Smooth muscle cell (in vitro differentiated cells): ENCODE data around the gene F7. TPM values are rescaled to one million over a fixed set of nuclear protein-coding genes. Genes with fewer than 3 reads are reported as not detected.

ENCODE experiments used
- DNase-seq: peaks from one replicate; lab custom pipeline; 2025; ENCODE audit not compliant: unreplicated experiment; lab: John Stamatoyannopoulos, UW
- H2AFZ ChIP-seq: fragments of 200-600 bp; sonication (generic); 2 replicates; pipeline ENCODE4 v1.6.0; 2016; ENCODE audit warnings: antibody characterized with exemption, low read depth, mild to moderate bottlenecking
- H3F3A ChIP-seq: fragments of 200-600 bp; sonication (generic); 2 replicates; pipeline ENCODE4 v1.6.0; 2017; ENCODE audit warnings: antibody characterized with exemption, low read depth
- H3K27ac ChIP-seq: fragments of 200-600 bp; sonication (generic); 2 replicates; pipeline ENCODE4 v1.5.1; 2016; ENCODE audit warnings: low read depth, mild to moderate bottlenecking
- H3K27me3 ChIP-seq: fragments of 200-600 bp; sonication (generic); 2 replicates; pipeline ENCODE4 v1.6.1; 2016; ENCODE audit warnings: low read depth, mild to moderate bottlenecking
- H3K36me3 ChIP-seq: fragments of 200-600 bp; sonication (generic); 2 replicates; pipeline ENCODE4 v1.5.1; 2016; ENCODE audit warnings: low read depth
- H3K4me1 ChIP-seq: fragments of 200-600 bp; sonication (generic); 2 replicates; pipeline ENCODE4 v1.5.1; 2016; ENCODE audit warnings: low read depth
- H3K4me2 ChIP-seq: fragments of 200-600 bp; sonication (generic); 2 replicates; pipeline ENCODE4 v1.6.0; 2016; ENCODE audit warnings: mild to moderate bottlenecking
- H3K4me3 ChIP-seq: fragments of 200-600 bp; sonication (generic); 2 replicates; pipeline ENCODE4 v1.5.1; 2016; ENCODE audit warnings: mild to moderate bottlenecking
- H3K79me2 ChIP-seq: fragments of 200-600 bp; sonication (generic); 2 replicates; pipeline ENCODE4 v1.6.0; 2016; ENCODE audit warnings: low read depth, mild to moderate bottlenecking
- H3K9ac ChIP-seq: fragments of 200-600 bp; sonication (generic); 2 replicates; pipeline ENCODE4 v1.6.0; 2016; ENCODE audit warnings: low read depth
- H3K9me3 ChIP-seq: fragments of 200-600 bp; sonication (generic); replicated peaks from 2 replicates; pipeline ENCODE4 v1.5.1; 2016; ENCODE audit warnings: low read depth
- H4K20me1 ChIP-seq: fragments of 200-600 bp; sonication (generic); 2 replicates; pipeline ENCODE4 v1.6.0; 2016; ENCODE audit warnings: low read depth
- WGBS: methylation state at CpG from one replicate; pipeline ENCODE4 v1.1.7; 2016; ENCODE audit warnings: low lambda C conversion rate; 5-methylcytosine and 5-hydroxymethylcytosine counted together
- polyA plus RNA-seq: library from polyadenylated mRNA; unstranded; fragments of >200 nt; fragmentation: Nextera tagmentation; extraction: Ambion mirVana; gene quantifications from 2 replicates; pipeline ENCODE4 v1.2.1, GENCODE V29; 2016
- total RNA-seq: library from RNA; depleted of rRNA; stranded (reverse); fragments of >200 nt; gene quantifications from 2 replicates; pipeline ENCODE4 v1.2.3, GENCODE V29; 2014
- TF ChIP-seq, protein P1 (sequence below): fragments of 200-600 bp; sonication (generic); IDR thresholded peaks from 2 replicates; pipeline ENCODE4 v1.5.1; 2017; ENCODE audit warnings: borderline replicate concordance, mild to moderate bottlenecking, antibody characterized with exemption; ENCODE audit not compliant: insufficient read depth, poor library complexity, severe bottlenecking

F7 gene
- total and polyA plus RNA-seq, 2 experiments from 2014 or later: 0.63 to 1.7 TPM

DNA sequence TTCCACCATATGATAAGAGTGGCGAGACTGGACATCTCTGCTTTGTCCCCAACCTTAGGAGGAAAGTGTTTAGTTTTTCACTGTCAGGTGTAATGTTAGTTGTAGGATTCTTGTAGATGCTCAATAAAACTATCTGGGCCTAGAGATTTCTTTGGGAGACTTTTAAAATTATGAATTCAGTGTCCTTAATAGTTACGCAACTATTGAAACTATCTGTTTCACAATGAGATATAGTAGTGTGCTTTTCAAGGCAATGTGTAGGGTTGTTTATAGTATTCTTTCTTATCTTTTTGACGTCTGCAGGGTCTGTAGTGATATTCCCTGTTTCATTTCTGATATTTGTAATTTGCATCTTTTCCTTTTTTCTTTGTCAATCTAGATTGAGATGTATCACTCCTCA, 33.2 kb upstream of the F7 start:
- TF ChIP-seq, protein P1, sequence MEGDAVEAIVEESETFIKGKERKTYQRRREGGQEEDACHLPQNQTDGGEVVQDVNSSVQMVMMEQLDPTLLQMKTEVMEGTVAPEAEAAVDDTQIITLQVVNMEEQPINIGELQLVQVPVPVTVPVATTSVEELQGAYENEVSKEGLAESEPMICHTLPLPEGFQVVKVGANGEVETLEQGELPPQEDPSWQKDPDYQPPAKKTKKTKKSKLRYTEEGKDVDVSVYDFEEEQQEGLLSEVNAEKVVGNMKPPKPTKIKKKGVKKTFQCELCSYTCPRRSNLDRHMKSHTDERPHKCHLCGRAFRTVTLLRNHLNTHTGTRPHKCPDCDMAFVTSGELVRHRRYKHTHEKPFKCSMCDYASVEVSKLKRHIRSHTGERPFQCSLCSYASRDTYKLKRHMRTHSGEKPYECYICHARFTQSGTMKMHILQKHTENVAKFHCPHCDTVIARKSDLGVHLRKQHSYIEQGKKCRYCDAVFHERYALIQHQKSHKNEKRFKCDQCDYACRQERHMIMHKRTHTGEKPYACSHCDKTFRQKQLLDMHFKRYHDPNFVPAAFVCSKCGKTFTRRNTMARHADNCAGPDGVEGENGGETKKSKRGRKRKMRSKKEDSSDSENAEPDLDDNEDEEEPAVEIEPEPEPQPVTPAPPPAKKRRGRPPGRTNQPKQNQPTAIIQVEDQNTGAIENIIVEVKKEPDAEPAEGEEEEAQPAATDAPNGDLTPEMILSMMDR: no peak
- WGBS: 96% methylated on average over 3 of the region's 3 CpGs
- H3K4me2 ChIP-seq: no peak overlapping the region

DNA sequence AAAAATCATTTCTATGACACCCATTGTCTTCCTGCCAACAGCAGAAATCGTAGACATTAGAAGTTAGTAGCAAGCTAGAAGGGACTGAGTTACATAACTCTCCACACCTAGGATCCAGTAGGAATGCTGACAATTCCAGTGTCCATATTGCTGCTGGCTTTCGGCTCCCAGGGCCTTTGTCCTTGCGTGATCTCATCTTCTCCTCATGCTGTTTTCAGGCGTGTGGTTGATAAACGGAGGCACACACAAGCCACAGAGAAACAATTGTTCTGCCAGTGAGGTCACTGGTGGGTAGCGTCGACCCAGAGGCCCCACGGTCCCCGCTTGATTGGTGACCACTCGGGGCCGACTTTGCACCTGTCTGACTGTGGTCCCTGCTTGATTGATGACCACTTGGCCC, 31.6 kb upstream of the F7 start:
- no peak overlapping the region for H3K9ac ChIP-seq
- H3K4me1 ChIP-seq: no peaks in the 10 kb centered on the region
- DNase-seq: no peak
- no peaks in the 10 kb centered on the region for H3K9me3 ChIP-seq
- H3K36me3 ChIP-seq: no peaks in the 10 kb centered on the region
- no peaks in the 10 kb centered on the region for H3K27me3 ChIP-seq
- H3K4me2 ChIP-seq: no peak overlapping the region
- no peak overlapping the region for H3K27ac ChIP-seq
- 92% methylated on average over 11 of the region's 11 CpGs for WGBS
- H2AFZ ChIP-seq: no peak overlapping the region
- TF ChIP-seq, protein P1: no peak
- H4K20me1 ChIP-seq: no peaks in the 10 kb centered on the region
- H3K4me3 ChIP-seq: no peak overlapping the region
- no peaks in the 10 kb centered on the region for H3F3A ChIP-seq
- H3K79me2 ChIP-seq: no peaks in the 10 kb centered on the region

More for the DNA sequence above, 33.2 kb upstream of the F7 start:
- DNase-seq: no peak
- no peaks in the 10 kb centered on the region for H3K79me2 ChIP-seq
- no peaks in the 10 kb centered on the region for H3K4me1 ChIP-seq
- no peaks in the 10 kb centered on the region for H3K36me3 ChIP-seq
- H3K4me3 ChIP-seq: no peak overlapping the region
- no peak overlapping the region for H2AFZ ChIP-seq
- no peaks in the 10 kb centered on the region for H3K27me3 ChIP-seq
- H3K9ac ChIP-seq: no peak overlapping the region
- H3F3A ChIP-seq: no peaks in the 10 kb centered on the region
- no peak overlapping the region for H3K27ac ChIP-seq
- no peaks in the 10 kb centered on the region for H3K9me3 ChIP-seq
- H4K20me1 ChIP-seq: no peaks in the 10 kb centered on the region

DNA sequence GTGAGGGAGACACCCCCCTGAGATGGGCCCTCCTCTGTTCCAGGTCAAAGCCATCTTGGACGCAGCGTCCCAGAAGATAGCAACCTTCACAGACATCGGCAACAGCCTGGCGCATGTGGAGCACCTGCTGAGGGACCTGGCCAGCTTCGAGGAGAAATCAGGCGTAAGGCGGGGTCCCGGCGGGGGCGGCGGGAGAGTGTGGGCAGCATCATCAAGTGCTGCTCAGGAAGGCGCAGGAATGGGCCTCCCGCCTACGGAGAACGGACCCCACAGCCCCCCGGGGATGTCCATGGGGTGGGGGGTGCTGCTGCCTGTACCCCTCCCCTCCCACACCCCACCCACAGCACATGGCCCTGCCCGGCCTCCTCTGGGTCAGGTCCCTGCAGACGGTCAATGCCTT, 31.2 kb upstream of the F7 start:
- Histone ChIP-seq H3F3A (no peaks in the 10 kb centered on the region), H3K27me3 (no peaks in the 10 kb centered on the region), H3K4me1 (no peaks in the 10 kb centered on the region), H3K27ac (no peak overlapping the region), H3K9me3 (no peaks in the 10 kb centered on the region), H3K4me2 (no peak overlapping the region), H2AFZ (no peak overlapping the region), H3K79me2 (no peaks in the 10 kb centered on the region), H3K36me3 (no peaks in the 10 kb centered on the region), H4K20me1 (no peaks in the 10 kb centered on the region), H3K4me3 (no peak overlapping the region), H3K9ac (no peak overlapping the region)
- no peak for DNase-seq
- 93% methylated on average over 17 of the region's 18 CpGs for WGBS
- TF ChIP-seq, protein P1: no peak

DNA sequence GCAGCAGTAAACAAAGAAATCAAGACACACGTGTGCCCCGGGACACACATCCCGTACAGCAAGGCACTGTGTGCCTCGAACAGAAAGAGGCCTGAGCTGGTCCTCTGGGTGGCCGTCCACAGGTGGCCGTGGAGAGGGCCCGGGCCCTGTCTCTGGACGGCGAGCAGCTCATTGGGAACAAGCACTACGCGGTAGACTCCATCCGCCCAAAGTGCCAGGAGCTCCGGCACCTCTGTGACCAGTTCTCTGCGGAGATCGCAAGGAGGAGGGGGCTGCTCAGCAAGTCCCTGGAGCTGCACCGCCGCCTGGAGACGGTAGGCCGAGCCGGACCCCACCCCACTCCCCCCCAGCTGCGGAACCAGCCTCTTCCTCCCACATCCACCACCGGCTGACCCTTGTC, 30.7 kb upstream of the F7 start:
- no peaks in the 10 kb centered on the region for H3K9me3 ChIP-seq

More for the DNA sequence above, 30.7 kb upstream of the F7 start:
- Histone ChIP-seq H3K9ac (no peak overlapping the region), H3K27ac (no peak overlapping the region), H2AFZ (no peak overlapping the region), H4K20me1 (no peaks in the 10 kb centered on the region), H3K27me3 (no peaks in the 10 kb centered on the region), H3K4me2 (no peak overlapping the region), H3F3A (no peaks in the 10 kb centered on the region), H3K4me1 (no peaks in the 10 kb centered on the region), H3K36me3 (no peaks in the 10 kb centered on the region), H3K4me3 (no peak overlapping the region), H3K79me2 (no peaks in the 10 kb centered on the region)
- TF ChIP-seq, protein P1: no peak
- 97% methylated on average over 22 of the region's 22 CpGs for WGBS
- DNase-seq: no peak
